Kidney epithelial cell (primary cell): ENCODE data around the gene APOBEC3C. TPM values are rescaled to one million over a fixed set of nuclear protein-coding genes. Genes with fewer than 3 reads are reported as not detected.
"Not testable (repeated sequence)": the region's sequence is repeated elsewhere in the genome, so short reads cannot be mapped to it uniquely, and the experiment has no call there.

Experiments
- DNase-seq: peaks from one replicate; pipeline ENCODE4 v3.0.0-alpha.2; 2010; ENCODE audit warnings: low read depth
- H3K27me3 ChIP-seq: 2 replicates; pipeline ENCODE4 v1.6.0; 2011; ENCODE audit warnings: low read length; ENCODE audit not compliant: control insufficient read depth, insufficient read depth
- H3K36me3 ChIP-seq: 2 replicates; pipeline ENCODE4 v1.5.1; 2011; ENCODE audit warnings: low read length; ENCODE audit not compliant: control insufficient read depth, insufficient read depth
- H3K4me3 ChIP-seq: 2 replicates; pipeline ENCODE4 v1.5.1; 2011; ENCODE audit warnings: low read depth, mild to moderate bottlenecking, control low read depth, low read length
- total RNA-seq: library from RNA; depleted of rRNA; stranded (reverse); fragments of >200 nt; gene quantifications from 2 replicates; pipeline ENCODE4 v1.2.3, GENCODE V29; 2015
- TF ChIP-seq, protein P1 (sequence below): IDR thresholded peaks from 2 replicates; pipeline ENCODE4 v1.5.1; 2011; ENCODE audit warnings: mild to moderate bottlenecking, moderate library complexity, low read length, control low read depth, inconsistent platforms; ENCODE audit not compliant: insufficient read depth, poor library complexity, severe bottlenecking

APOBEC3C gene
- total RNA-seq, 1 donor from 2014 or later, result 8.9 TPM

DNA sequence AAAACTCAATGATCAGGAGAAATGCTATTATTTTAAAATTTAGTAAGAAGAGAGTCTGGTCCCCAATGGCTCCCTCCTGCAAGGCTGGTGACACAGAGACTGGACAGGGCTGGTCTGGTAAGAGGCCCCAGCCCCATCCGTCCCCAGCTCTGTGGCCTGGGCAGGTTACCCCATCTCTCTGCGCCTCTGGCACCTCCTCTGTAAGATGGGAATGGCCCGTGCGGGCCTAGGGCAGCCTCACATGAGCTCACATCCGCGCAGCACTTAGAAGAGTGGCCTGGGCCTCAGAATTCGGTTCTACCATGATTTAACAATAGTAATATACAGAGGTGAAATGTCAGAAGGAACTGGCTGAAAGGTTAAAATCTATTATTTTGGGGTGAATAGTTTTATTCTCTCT is 27.9 kb downstream of the APOBEC3C start:
- no peak overlapping the region for H3K4me3 ChIP-seq
- no peaks in the 10 kb centered on the region for H3K27me3 ChIP-seq
- no peak for DNase-seq
- H3K36me3 ChIP-seq, result no peaks in the 10 kb centered on the region
- TF ChIP-seq, protein P1, sequence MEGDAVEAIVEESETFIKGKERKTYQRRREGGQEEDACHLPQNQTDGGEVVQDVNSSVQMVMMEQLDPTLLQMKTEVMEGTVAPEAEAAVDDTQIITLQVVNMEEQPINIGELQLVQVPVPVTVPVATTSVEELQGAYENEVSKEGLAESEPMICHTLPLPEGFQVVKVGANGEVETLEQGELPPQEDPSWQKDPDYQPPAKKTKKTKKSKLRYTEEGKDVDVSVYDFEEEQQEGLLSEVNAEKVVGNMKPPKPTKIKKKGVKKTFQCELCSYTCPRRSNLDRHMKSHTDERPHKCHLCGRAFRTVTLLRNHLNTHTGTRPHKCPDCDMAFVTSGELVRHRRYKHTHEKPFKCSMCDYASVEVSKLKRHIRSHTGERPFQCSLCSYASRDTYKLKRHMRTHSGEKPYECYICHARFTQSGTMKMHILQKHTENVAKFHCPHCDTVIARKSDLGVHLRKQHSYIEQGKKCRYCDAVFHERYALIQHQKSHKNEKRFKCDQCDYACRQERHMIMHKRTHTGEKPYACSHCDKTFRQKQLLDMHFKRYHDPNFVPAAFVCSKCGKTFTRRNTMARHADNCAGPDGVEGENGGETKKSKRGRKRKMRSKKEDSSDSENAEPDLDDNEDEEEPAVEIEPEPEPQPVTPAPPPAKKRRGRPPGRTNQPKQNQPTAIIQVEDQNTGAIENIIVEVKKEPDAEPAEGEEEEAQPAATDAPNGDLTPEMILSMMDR, result no peak

DNA sequence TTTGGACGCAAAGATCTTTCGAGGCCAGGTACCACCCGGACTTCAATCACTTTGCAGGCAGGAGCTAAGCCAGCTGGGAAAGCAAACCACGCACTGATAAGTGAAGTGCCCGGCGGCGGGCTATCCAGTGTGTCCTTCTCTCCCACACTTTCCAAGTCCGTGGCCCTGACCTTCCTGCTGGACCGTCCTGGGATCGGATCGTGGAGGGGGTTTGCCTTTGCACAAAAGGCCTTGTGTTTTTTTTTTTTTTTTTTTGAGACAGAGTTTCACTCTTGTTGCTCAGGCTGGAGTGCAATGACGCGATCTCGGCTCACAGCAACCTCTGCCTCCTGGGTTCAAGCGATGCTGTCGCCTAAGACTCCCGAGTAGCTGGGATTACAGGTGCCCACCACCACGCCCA is 29.0 kb downstream of the APOBEC3C start:
- not testable (repeated sequence) for H3K36me3 ChIP-seq, DNase-seq, H3K4me3 ChIP-seq, H3K27me3 ChIP-seq

- not testable (repeated sequence) for H3K4me3 ChIP-seq, H3K27me3 ChIP-seq, DNase-seq, H3K36me3 ChIP-seq
Measured at GRCh38 chr22:39045136-39045535, 31.1 kb downstream of the APOBEC3C start.

- H3K36me3 ChIP-seq, H3K4me3 ChIP-seq, H3K27me3 ChIP-seq, DNase-seq: not testable (repeated sequence)
Measured at GRCh38 chr22:39049486-39049885, 35.4 kb downstream of the APOBEC3C start.

DNA sequence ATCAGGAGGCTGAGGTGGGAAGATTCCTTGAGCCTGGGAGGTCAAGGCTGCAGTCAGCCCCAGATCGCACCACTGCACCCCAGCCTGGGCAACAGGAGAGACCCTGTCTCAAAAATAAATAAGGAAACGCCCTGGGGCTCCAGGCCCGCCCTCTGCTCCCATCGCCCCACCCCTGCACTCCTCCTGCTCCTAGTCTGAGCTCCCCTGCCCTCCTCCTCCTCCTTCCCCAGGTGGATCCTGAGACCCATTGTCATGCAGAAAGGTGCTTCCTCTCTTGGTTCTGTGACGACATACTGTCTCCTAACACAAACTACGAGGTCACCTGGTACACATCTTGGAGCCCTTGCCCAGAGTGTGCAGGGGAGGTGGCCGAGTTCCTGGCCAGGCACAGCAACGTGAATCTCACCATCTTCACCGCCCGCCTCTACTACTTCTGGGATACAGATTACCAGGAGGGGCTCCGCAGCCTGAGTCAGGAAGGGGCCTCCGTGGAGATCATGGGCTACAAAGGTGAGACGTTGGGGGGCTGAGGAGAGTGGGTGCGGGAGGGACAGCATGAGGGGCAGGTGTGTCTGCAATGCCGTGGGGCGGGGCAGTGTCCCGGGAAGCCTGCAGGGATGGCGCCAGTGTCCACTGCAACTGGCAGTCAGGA is 37.9 kb downstream of the APOBEC3C start:
- not testable (repeated sequence) for DNase-seq, H3K36me3 ChIP-seq, H3K4me3 ChIP-seq, H3K27me3 ChIP-seq

DNA sequence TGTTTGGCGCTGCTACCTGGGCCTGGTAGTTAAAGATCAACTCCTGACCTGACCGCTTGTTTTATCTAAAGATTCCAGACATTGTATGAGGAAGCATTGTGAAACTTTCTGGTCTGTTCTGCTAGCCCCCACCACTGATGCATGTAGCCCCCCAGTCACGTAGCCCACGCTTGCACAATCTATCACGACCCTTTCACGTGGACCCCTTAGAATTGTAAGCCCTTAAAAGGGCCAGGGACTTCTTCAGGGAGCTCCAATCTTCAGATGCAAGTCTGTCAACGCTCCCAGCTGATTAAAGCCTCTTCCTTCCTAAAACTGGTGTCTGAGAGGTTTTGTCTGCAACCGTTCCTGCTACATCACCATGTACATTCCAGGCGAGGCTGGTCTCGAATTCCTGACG is 41.6 kb downstream of the APOBEC3C start:
- H3K27me3 ChIP-seq, result peaks cover 4% of the 10 kb centered on the region
- H3K36me3 ChIP-seq, result no peaks in the 10 kb centered on the region
- TF ChIP-seq, protein P1, result no peak
- no peak overlapping the region for H3K4me3 ChIP-seq
- no peak for DNase-seq

DNA sequence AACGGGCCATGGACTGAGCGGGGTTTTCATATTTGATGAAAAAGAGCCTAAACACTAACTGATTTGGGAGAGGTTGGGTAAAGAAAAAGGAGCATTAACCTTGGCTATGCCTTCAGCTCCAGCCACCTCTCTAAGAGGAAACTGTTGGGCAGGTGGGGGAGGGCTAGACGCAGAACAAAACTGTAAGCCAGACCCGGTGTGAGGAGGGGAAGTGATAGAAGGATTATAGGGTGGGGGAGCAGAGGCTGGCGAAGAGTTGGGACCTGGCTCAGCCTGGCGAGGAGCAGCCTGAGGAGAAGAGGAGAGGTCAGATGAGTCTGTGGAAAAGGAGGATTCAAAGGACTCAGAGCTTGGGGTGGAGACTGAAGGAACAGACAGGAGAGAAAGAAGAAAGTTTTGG is 47.2 kb downstream of the APOBEC3C start:
- H3K36me3 ChIP-seq, H3K27me3 ChIP-seq, DNase-seq, H3K4me3 ChIP-seq: not testable (repeated sequence)

- not testable (repeated sequence) for H3K4me3 ChIP-seq, H3K27me3 ChIP-seq, DNase-seq
Measured at GRCh38 chr22:39061951-39062350, 47.9 kb downstream of the APOBEC3C start.

GRCh38 chr22:39063904-39064303 is 49.8 kb downstream of the APOBEC3C start:
- H3K4me3 ChIP-seq, H3K36me3 ChIP-seq, DNase-seq, H3K27me3 ChIP-seq: not testable (repeated sequence)

More at GRCh38 chr22:39061951-39062350, 47.9 kb downstream of the APOBEC3C start:
- H3K36me3 ChIP-seq, result not testable (repeated sequence)

DNA sequence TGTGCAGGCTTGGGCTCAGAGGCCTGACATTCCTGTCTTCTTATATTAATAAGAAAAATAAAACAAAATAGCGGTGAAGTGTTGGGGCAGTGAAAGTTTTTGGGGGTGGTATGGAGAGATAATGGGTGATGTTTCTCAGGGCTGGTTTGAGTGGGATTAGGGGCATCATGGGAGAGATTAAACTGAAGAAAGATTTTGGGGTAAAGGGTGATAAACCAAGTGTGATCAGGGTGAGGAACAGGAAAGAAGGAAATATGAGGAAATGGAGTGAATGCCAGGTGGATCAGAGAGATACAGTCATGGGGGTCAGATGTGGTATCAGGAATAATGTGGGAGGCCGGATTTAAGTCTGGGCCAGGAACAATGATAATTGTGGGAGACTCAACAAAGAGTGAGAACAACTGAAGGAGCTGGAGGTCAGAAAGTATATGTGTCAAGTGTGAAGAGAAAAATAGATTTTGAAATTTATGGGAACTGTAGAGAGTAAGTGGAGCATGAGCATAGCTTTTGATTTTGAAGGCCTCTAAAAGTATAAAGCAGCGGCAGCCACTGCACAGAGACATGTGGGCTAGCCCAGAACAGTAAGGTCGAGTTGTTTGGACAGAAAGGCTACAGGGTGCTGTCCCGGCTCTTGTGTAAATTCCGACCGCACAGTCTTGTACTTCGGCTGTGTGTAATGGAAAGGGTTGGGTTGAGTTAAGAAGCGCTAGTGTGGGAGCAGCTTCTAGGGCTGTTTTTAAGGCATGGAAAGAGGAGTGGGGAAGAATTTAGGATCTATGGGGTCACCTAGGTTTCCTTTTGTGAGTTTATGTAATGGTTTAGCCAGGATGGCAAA is 52.6 kb downstream of the APOBEC3C start:
- not testable (repeated sequence) for H3K36me3 ChIP-seq, H3K4me3 ChIP-seq, H3K27me3 ChIP-seq, DNase-seq
